ENCODE measurements around the gene ITPR2. TPM values are rescaled to one million over a fixed set of nuclear protein-coding genes. Genes with fewer than 3 reads are reported as not detected.

Gene ITPR2
- total RNA-seq, 1 donor from 2014 or later, result 16.7 TPM

DNA sequence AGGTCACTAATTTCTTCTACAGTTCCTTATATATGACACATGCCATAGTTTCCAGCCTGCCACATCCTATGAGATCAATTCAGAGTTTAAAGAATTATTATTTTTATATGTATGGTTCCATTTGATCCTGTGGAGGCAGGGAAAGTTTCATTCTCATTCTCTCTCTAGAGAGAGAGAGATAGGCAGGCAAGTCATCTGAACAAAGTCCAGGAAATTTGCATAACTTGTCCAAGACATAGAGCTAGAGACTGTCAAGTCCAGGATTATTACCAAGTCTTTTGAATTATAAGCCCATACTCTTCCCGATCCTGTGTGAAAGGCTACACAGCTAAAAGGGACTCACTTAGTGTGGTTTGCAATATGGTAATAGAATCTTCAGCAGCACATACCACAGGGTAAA lies 422.3 kb downstream of the ITPR2 start:
- DNase-seq (ENCODE audit: low read depth, low spot score), result no peak
- TF ChIP-seq, protein P1, sequence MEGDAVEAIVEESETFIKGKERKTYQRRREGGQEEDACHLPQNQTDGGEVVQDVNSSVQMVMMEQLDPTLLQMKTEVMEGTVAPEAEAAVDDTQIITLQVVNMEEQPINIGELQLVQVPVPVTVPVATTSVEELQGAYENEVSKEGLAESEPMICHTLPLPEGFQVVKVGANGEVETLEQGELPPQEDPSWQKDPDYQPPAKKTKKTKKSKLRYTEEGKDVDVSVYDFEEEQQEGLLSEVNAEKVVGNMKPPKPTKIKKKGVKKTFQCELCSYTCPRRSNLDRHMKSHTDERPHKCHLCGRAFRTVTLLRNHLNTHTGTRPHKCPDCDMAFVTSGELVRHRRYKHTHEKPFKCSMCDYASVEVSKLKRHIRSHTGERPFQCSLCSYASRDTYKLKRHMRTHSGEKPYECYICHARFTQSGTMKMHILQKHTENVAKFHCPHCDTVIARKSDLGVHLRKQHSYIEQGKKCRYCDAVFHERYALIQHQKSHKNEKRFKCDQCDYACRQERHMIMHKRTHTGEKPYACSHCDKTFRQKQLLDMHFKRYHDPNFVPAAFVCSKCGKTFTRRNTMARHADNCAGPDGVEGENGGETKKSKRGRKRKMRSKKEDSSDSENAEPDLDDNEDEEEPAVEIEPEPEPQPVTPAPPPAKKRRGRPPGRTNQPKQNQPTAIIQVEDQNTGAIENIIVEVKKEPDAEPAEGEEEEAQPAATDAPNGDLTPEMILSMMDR (conservative IDR thresholded peaks at IDR 0.05), result no peak
- Mint-ChIP-seq H3K4me1 (no peaks in the 10 kb centered on the region), H3K27me3 (ENCODE audit: low read depth) (no peaks in the 10 kb centered on the region), H3K27ac (ENCODE audit: unreplicated experiment) (no peak overlapping the region), H3K4me3 (no peak overlapping the region), H3K36me3 (ENCODE audit: low read depth) (no peaks in the 10 kb centered on the region), H3K9me3 (no peaks in the 10 kb centered on the region)

DNA sequence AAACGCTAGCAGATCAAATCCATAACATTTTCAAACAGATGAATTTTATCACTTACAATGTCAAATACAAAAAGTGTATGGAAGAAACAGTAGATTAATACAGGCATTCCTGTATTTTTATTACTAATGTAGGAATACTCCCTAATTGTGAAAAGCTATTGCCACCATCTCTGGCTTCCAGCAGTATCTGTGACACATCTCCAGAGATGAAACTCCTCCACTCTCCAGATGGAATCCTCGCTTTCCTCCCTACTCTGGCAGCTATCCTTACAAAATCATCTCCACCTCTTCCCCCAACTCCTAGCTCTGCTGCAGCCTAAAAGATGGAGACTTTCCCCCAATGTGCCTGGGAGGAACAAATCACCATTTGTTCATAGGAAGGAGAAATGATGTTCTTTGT lies 426.2 kb downstream of the ITPR2 start:
- Mint-ChIP-seq H3K36me3 (ENCODE audit: low read depth) (no peaks in the 10 kb centered on the region), H3K4me3 (no peak overlapping the region), H3K9me3 (no peaks in the 10 kb centered on the region), H3K4me1 (no peaks in the 10 kb centered on the region), H3K27me3 (ENCODE audit: low read depth) (no peaks in the 10 kb centered on the region), H3K27ac (ENCODE audit: unreplicated experiment) (no peak overlapping the region)
- TF ChIP-seq, protein P1 (conservative IDR thresholded peaks at IDR 0.05), result no peak
- no peak for DNase-seq (ENCODE audit: low read depth, low spot score)

- TF ChIP-seq, protein P1 (conservative IDR thresholded peaks at IDR 0.05), result no peak
- Mint-ChIP-seq H3K36me3 (ENCODE audit: low read depth) (no peaks in the 10 kb centered on the region), H3K27ac (ENCODE audit: unreplicated experiment) (no peak overlapping the region), H3K27me3 (ENCODE audit: low read depth) (no peaks in the 10 kb centered on the region), H3K4me3 (no peak overlapping the region), H3K9me3 (no peaks in the 10 kb centered on the region), H3K4me1 (no peaks in the 10 kb centered on the region)
- DNase-seq (ENCODE audit: low read depth, low spot score), result no peak
Measured at GRCh38 chr12:26406391-26406790, 426.6 kb downstream of the ITPR2 start.

- Mint-ChIP-seq H3K27ac (ENCODE audit: unreplicated experiment) (no peak overlapping the region), H3K4me1 (no peaks in the 10 kb centered on the region), H3K9me3 (no peaks in the 10 kb centered on the region), H3K36me3 (ENCODE audit: low read depth) (no peaks in the 10 kb centered on the region), H3K27me3 (ENCODE audit: low read depth) (no peaks in the 10 kb centered on the region), H3K4me3 (no peak overlapping the region)
- DNase-seq (ENCODE audit: low read depth, low spot score), result no peak
- TF ChIP-seq, protein P1 (conservative IDR thresholded peaks at IDR 0.05), result no peak
Measured at GRCh38 chr12:26403601-26404000, 429.4 kb downstream of the ITPR2 start.

DNA sequence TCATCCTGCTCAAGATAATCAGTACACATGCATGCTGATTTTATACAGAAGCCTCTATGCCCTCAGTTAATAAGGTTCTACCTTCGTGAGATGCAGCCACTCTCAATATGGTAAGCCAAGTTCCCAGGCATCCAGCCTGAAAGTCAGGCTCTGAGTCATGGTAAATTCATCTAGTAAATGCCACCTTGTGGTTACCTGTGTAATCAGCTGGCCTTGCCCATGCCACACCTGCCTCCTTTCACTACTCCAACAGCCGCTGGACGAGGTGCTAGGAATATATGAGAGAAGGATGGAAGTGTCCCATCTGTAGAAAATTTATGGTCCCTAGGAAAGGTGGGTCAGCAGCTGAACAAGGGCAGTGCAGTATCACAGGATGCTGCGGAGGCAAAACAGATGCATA lies 430.3 kb downstream of the ITPR2 start:
- H3K27me3 Mint-ChIP-seq (ENCODE audit: low read depth), result no peaks in the 10 kb centered on the region
- H3K4me3 Mint-ChIP-seq, result no peak overlapping the region
- no peaks in the 10 kb centered on the region for H3K4me1 Mint-ChIP-seq
- H3K27ac Mint-ChIP-seq (ENCODE audit: unreplicated experiment), result no peak overlapping the region
- no peaks in the 10 kb centered on the region for H3K9me3 Mint-ChIP-seq
- no peak for DNase-seq (ENCODE audit: low read depth, low spot score)
- TF ChIP-seq, protein P1 (conservative IDR thresholded peaks at IDR 0.05), result no peak
- H3K36me3 Mint-ChIP-seq (ENCODE audit: low read depth), result no peaks in the 10 kb centered on the region

GRCh38 chr12:26401874-26402273 lies 431.1 kb downstream of the ITPR2 start:
- H3K9me3 Mint-ChIP-seq, result no peaks in the 10 kb centered on the region
- no peaks in the 10 kb centered on the region for H3K4me1 Mint-ChIP-seq
- H3K27me3 Mint-ChIP-seq (ENCODE audit: low read depth), result no peaks in the 10 kb centered on the region
- DNase-seq (ENCODE audit: low read depth, low spot score), result no peak
- H3K36me3 Mint-ChIP-seq (ENCODE audit: low read depth), result no peaks in the 10 kb centered on the region
- no peak overlapping the region for H3K4me3 Mint-ChIP-seq
- TF ChIP-seq, protein P1 (conservative IDR thresholded peaks at IDR 0.05), result no peak
- no peak overlapping the region for H3K27ac Mint-ChIP-seq (ENCODE audit: unreplicated experiment)
